Left renal cortex interstitium (tissue), 4 donors: ENCODE measurements around the gene ABTB2. TPM values are rescaled to one million over a fixed set of nuclear protein-coding genes. Genes with fewer than 3 reads are reported as not detected.

Source experiments
- DNase-seq, 4 donors: peaks; one replicate each; pipeline ENCODE4 v3.0.0-alpha.2; 2013; ENCODE audit warnings: low read depth in 4 of 4, low spot score in 2 of 4, missing footprints in 1 of 4
- polyA plus RNA-seq, 4 donors: library from polyadenylated mRNA; unstranded; fragments of 120-200 nt; gene quantifications; one replicate each; pipeline ENCODE4 v1.2.1, GENCODE V29; 2013; ENCODE audit not compliant: insufficient read length in 4 of 4

The ABTB2 gene
- polyA plus RNA-seq, 4 donors = 6.4 to 12.9 (median 8.8) TPM

DNA sequence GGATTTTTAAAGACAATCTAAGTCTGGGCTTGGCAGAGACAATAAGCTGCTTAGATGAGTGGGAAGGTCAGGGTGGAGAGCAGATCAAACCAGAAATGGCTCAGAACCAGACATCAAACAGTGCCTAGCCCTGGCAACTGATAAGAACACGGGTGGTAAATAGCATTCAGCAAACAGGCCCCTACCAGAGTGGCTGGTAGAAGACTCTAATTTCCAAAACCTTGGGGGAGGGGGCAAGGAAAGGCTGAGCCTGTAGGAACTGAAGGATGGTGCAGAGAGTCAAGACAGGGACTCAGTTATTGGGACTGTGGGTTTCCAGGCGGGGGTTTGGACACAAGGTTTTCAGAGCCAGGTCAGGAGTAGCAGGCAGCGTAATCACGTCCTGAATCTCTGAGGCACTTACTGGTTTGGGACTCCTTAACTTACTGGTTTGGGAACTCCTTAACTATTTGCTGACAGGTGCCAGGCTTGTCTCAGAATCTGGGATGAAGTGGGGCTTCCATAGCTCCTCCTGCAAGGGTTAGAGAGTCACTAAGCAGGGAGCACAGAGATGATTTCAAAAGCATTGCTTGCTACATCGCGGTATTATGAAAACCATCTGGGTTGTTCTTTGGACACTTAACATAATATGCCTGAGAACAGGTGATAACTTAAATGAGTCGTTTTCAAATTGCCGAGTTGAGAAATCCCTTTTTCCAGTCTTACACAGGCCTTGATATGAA is 5.7 kb upstream of the ABTB2 start:
- no peak for DNase-seq

DNA sequence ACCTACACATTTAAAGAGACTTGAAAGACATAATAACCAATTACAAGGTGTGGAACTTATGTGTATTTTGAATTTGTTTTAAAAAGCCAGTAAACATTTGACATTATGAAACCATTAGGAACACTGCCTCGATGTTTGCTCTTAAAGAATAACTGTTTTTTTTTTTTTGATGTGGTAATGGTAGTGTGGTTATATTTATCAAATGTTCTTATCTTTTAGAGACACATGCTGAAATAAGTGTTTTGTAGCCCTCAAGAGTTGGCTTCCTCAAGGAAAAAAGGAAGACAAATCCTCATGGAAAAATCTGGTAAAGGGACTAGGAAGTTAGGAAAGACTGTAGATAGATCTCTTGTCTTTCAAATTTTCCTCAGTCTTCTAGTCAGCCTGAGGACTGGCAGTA is 2.2 kb upstream of the ABTB2 start:
- DNase-seq = no peak

DNA sequence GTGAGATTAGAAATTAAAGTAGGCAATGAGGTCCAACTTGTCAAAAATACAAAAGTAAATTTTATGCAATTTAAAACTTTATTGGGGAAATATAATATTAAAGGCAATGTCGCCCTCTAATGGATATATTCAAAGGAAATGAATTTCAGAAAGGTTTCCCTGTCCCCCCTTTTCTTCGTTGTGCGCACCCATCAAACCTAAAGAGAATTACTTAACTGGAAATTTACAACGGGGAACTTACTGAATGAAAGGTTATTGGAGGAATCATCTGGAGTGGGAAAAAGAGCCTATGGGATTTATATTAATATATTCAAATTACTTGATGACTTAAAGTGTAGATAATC is 1.7 kb upstream of the ABTB2 start:
- DNase-seq = no peak

- DNase-seq = peak in 3 of 4 donors; percentile 74 to 88 (median 83)
Measured at GRCh38 chr11:34358728-34359547, 1.1 kb upstream of the ABTB2 start.

GRCh38 chr11:34358258-34358727 is 483 bp upstream of the ABTB2 start:
- DNase-seq = peak in 1 of 4 donors; percentile 41

GRCh38 chr11:34356913-34357700 is 703 bp downstream of the ABTB2 start:
- DNase-seq = no peak

- DNase-seq = no peak
Measured at GRCh38 chr11:34356576-34356912, 1.3 kb downstream of the ABTB2 start.

GRCh38 chr11:34356130-34356529 is 1.7 kb downstream of the ABTB2 start:
- DNase-seq = no peak

DNA sequence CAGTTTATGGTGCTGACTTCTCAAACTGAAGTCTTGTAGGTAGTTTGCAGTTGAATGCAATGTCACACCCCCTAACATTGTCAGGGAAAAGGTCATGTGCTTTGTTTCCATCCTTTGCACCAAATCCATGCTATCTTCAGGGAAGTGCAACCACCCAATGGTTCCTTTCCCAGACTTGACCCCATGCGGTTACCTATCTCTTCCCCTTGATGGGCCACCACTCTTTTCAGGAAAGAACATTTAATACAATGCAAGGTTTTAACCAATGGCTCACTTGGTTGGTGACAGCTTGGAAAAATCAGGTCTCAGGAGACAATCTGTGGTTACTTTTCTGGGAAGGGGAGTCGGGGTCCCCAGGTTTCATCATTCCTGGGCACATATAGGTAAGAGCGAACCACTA is 2.1 kb downstream of the ABTB2 start:
- DNase-seq = no peak

DNA sequence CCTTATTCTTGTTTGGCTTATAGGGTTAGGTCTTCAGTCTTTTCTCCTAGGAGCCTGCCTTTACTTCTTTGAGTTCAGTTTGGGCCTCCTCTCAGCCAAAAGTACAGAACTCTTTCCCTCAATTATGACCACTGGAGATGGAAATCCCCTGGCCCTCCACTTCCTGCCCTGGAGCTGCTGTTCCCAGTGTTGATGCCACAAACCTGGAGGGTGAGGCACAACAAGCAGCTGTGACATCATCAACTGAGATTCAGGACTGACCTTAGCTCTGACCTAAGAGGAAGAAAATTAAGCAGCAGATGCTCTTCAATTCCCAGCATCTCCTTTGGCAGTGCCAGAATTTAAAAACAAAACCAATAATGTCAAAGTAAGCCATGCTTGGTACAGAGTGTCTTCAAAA is 3.0 kb downstream of the ABTB2 start:
- DNase-seq = no peak

DNA sequence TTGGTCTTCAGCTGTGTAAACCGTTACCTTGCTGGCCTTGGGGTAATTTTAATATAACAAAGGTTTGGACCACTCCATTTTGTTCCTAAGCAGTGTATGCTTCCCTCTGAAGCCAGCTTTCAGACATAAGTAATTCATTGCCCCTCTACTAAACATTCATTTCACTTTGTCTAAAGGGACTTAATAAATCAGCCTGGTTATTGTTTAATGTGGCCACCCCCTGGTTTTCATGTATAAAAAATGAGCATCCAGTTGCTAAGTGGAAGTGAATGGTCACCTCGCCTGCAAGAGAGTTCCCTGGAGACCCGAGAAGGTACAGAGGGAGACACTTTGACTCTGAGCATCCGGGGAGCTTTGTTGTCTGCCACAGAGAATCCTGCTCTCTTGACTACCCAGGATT is 3.9 kb downstream of the ABTB2 start:
- DNase-seq = no peak

- DNase-seq = no peak
Measured at GRCh38 chr11:34351687-34352469, 5.9 kb downstream of the ABTB2 start.

DNA sequence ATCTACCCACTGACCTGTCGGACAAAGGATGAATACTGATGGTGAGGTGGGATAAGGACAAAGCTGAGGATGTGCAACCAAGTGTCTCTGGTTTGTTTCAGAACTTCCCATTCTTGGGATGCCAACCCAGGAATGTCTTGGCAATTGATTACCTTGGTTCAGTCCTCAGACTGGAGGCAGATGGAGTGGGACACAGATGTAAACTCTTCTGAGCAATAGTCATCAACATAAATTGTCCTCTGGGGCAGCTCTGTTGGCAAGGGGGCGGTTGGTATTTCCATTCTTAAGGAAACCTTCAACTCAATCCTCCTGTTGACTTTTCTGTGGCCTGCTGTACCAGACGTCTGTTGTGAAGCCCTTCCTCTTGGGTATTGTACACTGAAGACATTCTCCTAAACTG is 6.8 kb downstream of the ABTB2 start:
- no peak for DNase-seq

- no peak for DNase-seq
Measured at GRCh38 chr11:34349882-34350281, 7.9 kb downstream of the ABTB2 start.

- no peak for DNase-seq
Measured at GRCh38 chr11:34348919-34349318, 8.9 kb downstream of the ABTB2 start.

- DNase-seq = no peak
Measured at GRCh38 chr11:34348096-34348495, 9.7 kb downstream of the ABTB2 start.

- DNase-seq = no peak
Measured at GRCh38 chr11:34346551-34346950, 11.3 kb downstream of the ABTB2 start.

- no peak for DNase-seq
Measured at GRCh38 chr11:34345991-34346480, 11.8 kb downstream of the ABTB2 start.

DNA sequence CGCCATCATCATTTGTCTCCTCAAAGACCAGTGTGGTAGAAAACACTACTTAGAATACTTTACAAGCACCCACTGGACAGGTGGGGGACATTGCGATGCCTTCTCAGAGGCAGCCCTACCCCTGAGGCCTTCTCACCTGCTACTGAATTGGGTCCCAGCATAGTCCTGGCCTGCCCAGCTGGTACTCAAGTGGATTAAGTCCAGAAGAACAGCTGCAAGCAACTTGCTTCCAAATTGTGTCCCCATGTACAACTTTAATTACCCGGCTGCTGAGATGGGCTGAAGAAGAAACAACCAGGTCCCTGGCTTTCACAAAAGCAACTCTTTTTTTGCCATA is 12.3 kb downstream of the ABTB2 start:
- DNase-seq = no peak

GRCh38 chr11:34344768-34345539 is 12.9 kb downstream of the ABTB2 start:
- DNase-seq = no peak
